BLaER1 (cell line): Measurements from ENCODE around the gene RAB36.

ENCODE experiments used
- H3K27ac ChIP-seq: shearing (Covaris generic); formaldehyde crosslinking; 2 replicates; pipeline ENCODE4 v1.8.1; 2022
- H3K27me3 ChIP-seq: shearing (Covaris generic); formaldehyde crosslinking; 2 replicates; pipeline ENCODE4 v1.8.1; 2022
- H3K36me3 ChIP-seq: shearing (Covaris generic); formaldehyde crosslinking; 2 replicates; pipeline ENCODE4 v1.8.1; 2022
- H3K4me1 ChIP-seq: shearing (Covaris generic); formaldehyde crosslinking; 2 replicates; pipeline ENCODE4 v1.8.1; 2022
- H3K4me2 ChIP-seq: shearing (Covaris generic); formaldehyde crosslinking; 2 replicates; pipeline ENCODE4 v1.8.1; 2022
- H3K4me3 ChIP-seq: shearing (Covaris generic); formaldehyde crosslinking; 2 replicates; pipeline ENCODE4 v1.8.1; 2022
- H3K9ac ChIP-seq: shearing (Covaris generic); formaldehyde crosslinking; 2 replicates; pipeline ENCODE4 v1.8.1; 2022
- H3K9me3 ChIP-seq: shearing (Covaris generic); formaldehyde crosslinking; 2 replicates; pipeline ENCODE4 v1.8.1; 2022
- H4K20me1 ChIP-seq: shearing (Covaris generic); formaldehyde crosslinking; 2 replicates; pipeline ENCODE4 v1.8.1; 2022
- Cebpa-rat ChIP-seq: shearing (Covaris generic); IDR thresholded peaks from 2 replicates; pipeline ENCODE4 v1.8.1; 2022

The RAB36 gene

DNA sequence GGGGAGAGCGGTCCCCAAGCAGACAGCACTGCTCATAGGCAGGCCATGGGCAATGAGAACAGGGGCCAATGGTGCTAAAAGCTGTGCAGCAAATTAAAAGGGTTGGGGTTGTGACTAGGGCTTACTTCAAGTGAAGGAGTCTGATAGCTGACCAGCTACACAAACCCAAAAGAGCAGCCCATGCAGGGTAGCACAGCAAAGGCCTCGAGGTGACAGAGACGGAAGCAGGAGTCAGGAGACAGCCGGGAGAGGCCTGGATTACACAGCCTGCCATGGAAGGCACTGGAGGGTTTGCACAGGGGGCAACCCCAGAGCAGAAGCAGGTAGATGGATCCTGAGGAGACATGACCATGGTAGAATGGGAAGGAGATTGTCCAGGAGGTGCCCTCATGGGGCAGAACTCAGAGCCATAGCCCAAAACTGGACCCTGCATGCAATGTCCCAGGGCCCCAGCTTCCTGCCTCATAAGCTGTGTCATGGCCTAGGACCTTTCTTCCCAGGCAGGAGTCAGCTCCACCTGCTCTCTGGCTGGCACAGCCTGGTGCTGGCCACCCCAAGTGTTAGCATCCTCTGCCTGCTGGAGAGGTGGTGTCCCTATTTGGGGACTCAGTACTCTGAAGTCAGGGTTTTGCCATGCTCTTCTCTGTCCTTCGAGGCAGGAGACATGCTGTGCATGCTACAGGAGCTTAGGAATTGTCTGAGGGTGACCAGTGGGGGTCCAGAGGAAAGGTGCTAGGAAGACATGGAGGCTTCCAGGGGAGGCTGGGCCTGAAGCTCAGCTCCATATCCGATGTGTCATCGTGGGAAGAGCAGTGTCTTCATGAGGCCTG, 36.8 kb upstream of the RAB36 start:
- H3K4me2 ChIP-seq = peak overlapping the region; percentile 94
- H4K20me1 ChIP-seq = peaks cover 84% of the 10 kb centered on the region
- peaks cover 30% of the 10 kb centered on the region; the same call in 1 of the 2 replicates for H3K36me3 ChIP-seq
- peaks cover 87% of the 10 kb centered on the region for H3K4me1 ChIP-seq
- H3K27me3 ChIP-seq = no peaks in the 10 kb centered on the region
- H3K9me3 ChIP-seq = no peaks in the 10 kb centered on the region
- H3K9ac ChIP-seq = no peak overlapping the region
- H3K4me3 ChIP-seq = no peak overlapping the region
- H3K27ac ChIP-seq = peak overlapping the region; percentile 84
- TF ChIP-seq Cebpa-rat = no peak

- TF ChIP-seq Cebpa-rat = no peak
- Histone ChIP-seq H3K27me3 (no peaks in the 10 kb centered on the region), H3K4me1 (peaks cover 92% of the 10 kb centered on the region), H3K9me3 (no peaks in the 10 kb centered on the region), H3K4me3 (no peak overlapping the region), H3K9ac (peak overlapping the region; percentile 52; the same call in 1 of the 2 replicates), H3K4me2 (peak overlapping the region; percentile 94), H3K27ac (peak overlapping the region; percentile 84), H3K36me3 (peaks cover 25% of the 10 kb centered on the region; the same call in 1 of the 2 replicates), H4K20me1 (peaks cover 79% of the 10 kb centered on the region)
Observed at GRCh38 chr22:23109079-23109347, 36.3 kb upstream of the RAB36 start.

- no peak overlapping the region for H3K4me3 ChIP-seq
- H3K4me1 ChIP-seq = peaks cover 97% of the 10 kb centered on the region
Observed at GRCh38 chr22:23109441-23109978, 35.8 kb upstream of the RAB36 start.

DNA sequence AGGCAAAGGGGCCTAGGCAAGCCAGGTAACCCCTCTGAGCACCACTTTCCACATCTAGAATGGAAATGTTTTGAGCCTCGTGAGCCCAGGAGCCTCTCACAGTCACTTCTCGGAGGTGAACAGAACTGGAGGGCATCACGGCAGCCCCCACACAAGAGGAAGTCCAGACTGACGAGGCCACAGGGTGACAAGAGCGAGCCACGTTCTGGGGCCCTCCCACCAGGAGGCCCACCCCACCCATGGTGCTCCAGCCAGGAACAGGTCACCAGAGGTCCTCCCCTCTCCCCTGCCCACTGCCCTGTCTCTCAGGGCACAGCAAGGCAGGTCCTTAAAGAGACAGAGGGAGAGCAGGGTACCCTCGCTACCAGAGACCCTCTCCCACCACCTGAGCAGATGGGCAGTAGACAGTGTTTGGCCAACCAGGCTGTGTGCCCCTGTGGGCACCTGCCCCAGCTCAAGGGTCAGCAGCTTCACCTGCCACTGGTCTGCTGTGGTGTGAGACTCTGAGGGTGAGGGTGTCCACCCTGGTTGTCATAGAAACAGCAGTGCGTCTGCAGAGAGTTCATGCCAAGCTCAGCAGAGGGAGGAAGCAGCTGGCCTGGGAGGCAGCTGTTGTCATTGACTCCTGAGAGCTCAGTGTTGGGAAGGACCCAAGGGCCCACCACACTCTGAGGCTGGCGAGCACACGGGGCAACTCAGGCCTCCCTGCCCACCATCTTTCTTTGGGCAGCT, 34.9 kb upstream of the RAB36 start:
- peaks cover 66% of the 10 kb centered on the region for H4K20me1 ChIP-seq
- no peaks in the 10 kb centered on the region for H3K9me3 ChIP-seq
- H3K4me3 ChIP-seq = no peak overlapping the region
- peak overlapping the region; percentile 84 for H3K27ac ChIP-seq
- H3K4me1 ChIP-seq = peaks cover 100% of the 10 kb centered on the region
- 0 out of 2 replicates have a peak overlapping the region, but pooled peaks have one; percentile 67 for H3K9ac ChIP-seq
- no peaks in the 10 kb centered on the region for H3K27me3 ChIP-seq
- peak overlapping the region; percentile 94 for H3K4me2 ChIP-seq
- H3K36me3 ChIP-seq = peaks cover 14% of the 10 kb centered on the region; the same call in 1 of the 2 replicates
- no peak for TF ChIP-seq Cebpa-rat

More at GRCh38 chr22:23109441-23109978, 35.8 kb upstream of the RAB36 start:
- Histone ChIP-seq H3K36me3 (peaks cover 22% of the 10 kb centered on the region; the same call in 1 of the 2 replicates), H4K20me1 (peaks cover 74% of the 10 kb centered on the region), H3K9me3 (no peaks in the 10 kb centered on the region), H3K27ac (peak overlapping the region; percentile 84), H3K27me3 (no peaks in the 10 kb centered on the region), H3K4me2 (peak overlapping the region; percentile 94), H3K9ac (peak overlapping the region; percentile 52; the same call in 1 of the 2 replicates)
- no peak for TF ChIP-seq Cebpa-rat

- H3K4me3 ChIP-seq = no peak overlapping the region; the same call in 1 of the 2 replicates
- peaks cover 100% of the 10 kb centered on the region for H3K4me1 ChIP-seq
- H3K9ac ChIP-seq = peak overlapping the region; percentile 67
- H4K20me1 ChIP-seq = peaks cover 59% of the 10 kb centered on the region
- no peak for TF ChIP-seq Cebpa-rat
- peak overlapping the region; percentile 94 for H3K4me2 ChIP-seq
- peak overlapping the region; percentile 84 for H3K27ac ChIP-seq
- H3K9me3 ChIP-seq = no peaks in the 10 kb centered on the region
- peaks cover 11% of the 10 kb centered on the region; the same call in 1 of the 2 replicates for H3K36me3 ChIP-seq
- H3K27me3 ChIP-seq = no peaks in the 10 kb centered on the region
Observed at GRCh38 chr22:23110922-23111527, 34.3 kb upstream of the RAB36 start.

DNA sequence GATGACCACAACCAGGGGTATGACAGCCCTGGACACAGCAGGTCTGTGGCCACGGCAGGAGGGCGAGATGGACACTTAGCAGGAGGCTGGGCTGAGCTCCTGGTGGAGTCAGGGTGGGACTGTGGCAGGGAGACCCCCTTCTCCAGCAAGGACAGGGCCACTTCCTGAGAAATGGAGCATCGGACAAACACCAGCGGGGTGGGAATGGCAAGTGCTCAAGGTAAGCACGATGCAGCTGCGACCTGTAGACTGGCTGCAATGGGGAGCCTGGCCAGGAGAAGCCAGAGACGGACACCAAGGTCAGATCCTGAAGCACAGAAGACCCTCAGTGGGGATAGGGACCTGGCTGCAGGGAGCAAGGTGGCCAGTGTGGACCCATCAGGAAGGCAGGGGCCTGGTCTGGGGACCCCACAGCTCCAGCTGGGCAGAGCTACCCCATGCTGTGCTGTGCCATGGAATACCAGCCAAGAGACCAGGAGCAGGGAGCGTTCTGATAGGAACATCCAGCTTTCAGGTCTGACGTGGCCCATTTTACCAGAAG, 32.7 kb upstream of the RAB36 start:
- Histone ChIP-seq H3K36me3 (peaks cover 7% of the 10 kb centered on the region; the same call in 1 of the 2 replicates), H3K9me3 (no peaks in the 10 kb centered on the region), H4K20me1 (peaks cover 44% of the 10 kb centered on the region), H3K9ac (peak overlapping the region; percentile 67), H3K4me3 (peak overlapping the region; percentile 17; the same call in 1 of the 2 replicates), H3K27me3 (no peaks in the 10 kb centered on the region), H3K4me1 (peaks cover 100% of the 10 kb centered on the region), H3K4me2 (peak overlapping the region; percentile 94), H3K27ac (peak overlapping the region; percentile 84)
- TF ChIP-seq Cebpa-rat = no peak

DNA sequence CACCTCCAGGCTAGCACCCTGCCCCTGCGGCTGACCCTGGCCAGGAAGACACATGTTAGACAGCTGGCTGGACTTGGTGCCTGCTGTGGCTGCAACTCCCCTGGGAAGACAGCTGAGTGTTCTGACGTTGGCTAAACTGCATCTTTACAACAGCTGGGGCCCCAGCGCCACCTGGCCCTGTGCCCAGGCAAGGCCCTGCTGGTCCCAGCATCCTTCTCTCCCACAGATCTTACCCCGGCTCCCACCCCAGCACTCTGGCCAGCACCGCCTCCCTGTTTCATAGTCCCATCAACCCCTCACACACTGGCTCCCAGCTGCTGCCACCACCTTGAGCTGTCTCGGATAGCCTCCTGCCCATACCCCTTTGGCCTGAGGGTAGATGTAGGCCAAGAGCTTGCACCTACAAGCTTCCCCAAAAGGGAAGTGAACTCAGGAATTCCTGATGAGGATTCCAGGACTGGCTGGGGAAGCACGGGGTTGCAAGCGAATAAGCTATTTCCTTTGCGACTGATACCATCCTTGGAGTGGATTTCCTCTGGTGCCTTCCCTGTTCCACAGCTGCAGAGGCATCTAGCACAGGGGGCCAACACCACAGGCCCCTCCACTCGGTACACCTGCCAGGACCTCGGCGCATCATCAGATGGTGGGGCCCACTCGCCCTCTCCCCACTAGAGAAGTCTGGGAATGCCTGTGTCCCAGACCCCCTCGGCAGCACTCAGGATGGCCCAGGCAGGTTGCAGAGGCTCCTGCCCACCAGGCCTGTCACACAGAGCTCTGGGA, 32.0 kb upstream of the RAB36 start:
- Histone ChIP-seq H3K4me2 (peak overlapping the region; percentile 94), H3K27me3 (no peaks in the 10 kb centered on the region), H3K27ac (peak overlapping the region; percentile 84), H3K9me3 (no peaks in the 10 kb centered on the region), H3K36me3 (peaks cover 8% of the 10 kb centered on the region; the same call in 1 of the 2 replicates), H3K4me1 (peaks cover 100% of the 10 kb centered on the region), H3K4me3 (peak overlapping the region; percentile 17; the same call in 1 of the 2 replicates), H4K20me1 (peaks cover 37% of the 10 kb centered on the region), H3K9ac (peak overlapping the region; percentile 67)
- no peak for TF ChIP-seq Cebpa-rat

DNA sequence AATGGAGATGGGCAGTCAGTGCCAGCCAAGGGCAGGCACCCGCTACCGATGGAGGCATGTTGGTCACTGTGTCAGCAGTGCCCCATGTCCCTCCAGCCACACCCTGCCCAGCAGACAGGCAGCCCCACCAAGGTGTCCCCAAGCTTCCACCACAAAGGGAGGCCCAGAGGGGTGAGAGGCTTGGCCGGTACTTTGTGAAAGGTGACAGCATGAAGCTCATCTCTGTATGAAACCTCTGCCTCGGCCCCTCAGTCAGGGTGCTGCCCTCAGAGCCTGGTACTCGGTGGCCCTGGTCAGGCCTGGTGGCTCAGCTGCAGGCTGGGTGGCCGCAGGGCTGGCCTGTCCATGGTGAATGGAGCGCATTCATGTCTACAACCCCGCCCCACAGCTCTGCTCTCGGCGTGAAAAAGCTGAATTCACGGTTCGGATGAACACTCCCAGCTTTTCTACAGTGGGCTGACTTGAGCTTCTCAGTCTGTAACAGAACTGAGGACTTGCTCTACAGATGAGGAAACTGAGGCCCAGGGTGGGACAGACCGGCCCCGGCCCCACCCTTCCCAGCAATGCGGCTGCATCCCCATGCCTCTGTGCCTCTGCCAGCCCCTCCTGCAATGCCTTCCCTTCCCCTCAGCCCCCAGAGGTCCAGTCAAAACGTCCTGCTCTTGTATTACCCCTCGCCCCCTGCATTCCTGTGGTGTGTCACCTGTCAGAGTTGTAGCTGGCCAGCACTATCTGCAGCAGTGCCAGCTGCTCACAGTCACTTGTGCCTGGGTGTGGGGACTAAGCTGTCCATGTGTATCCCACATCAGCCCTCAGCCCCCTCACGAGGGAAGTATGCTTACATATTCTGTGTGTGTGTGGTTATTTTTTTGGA, 31.2 kb upstream of the RAB36 start:
- TF ChIP-seq Cebpa-rat = no peak
- Histone ChIP-seq H3K27ac (peak overlapping the region; percentile 84), H3K4me3 (no peak overlapping the region), H3K4me2 (peak overlapping the region; percentile 94), H3K4me1 (peaks cover 100% of the 10 kb centered on the region), H3K9me3 (no peaks in the 10 kb centered on the region), H4K20me1 (peaks cover 29% of the 10 kb centered on the region), H3K27me3 (no peaks in the 10 kb centered on the region), H3K36me3 (peaks cover 8% of the 10 kb centered on the region; the same call in 1 of the 2 replicates), H3K9ac (peak overlapping the region; percentile 67)
